ENCODE data around the gene TSPAN18. TPM values are rescaled to one million over a fixed set of nuclear protein-coding genes. Genes with fewer than 3 reads are reported as not detected.

TSPAN18 gene
- total RNA-seq, 4 donors from 2014 or later = 2.2 to 18.1 (median 3.4) TPM

DNA sequence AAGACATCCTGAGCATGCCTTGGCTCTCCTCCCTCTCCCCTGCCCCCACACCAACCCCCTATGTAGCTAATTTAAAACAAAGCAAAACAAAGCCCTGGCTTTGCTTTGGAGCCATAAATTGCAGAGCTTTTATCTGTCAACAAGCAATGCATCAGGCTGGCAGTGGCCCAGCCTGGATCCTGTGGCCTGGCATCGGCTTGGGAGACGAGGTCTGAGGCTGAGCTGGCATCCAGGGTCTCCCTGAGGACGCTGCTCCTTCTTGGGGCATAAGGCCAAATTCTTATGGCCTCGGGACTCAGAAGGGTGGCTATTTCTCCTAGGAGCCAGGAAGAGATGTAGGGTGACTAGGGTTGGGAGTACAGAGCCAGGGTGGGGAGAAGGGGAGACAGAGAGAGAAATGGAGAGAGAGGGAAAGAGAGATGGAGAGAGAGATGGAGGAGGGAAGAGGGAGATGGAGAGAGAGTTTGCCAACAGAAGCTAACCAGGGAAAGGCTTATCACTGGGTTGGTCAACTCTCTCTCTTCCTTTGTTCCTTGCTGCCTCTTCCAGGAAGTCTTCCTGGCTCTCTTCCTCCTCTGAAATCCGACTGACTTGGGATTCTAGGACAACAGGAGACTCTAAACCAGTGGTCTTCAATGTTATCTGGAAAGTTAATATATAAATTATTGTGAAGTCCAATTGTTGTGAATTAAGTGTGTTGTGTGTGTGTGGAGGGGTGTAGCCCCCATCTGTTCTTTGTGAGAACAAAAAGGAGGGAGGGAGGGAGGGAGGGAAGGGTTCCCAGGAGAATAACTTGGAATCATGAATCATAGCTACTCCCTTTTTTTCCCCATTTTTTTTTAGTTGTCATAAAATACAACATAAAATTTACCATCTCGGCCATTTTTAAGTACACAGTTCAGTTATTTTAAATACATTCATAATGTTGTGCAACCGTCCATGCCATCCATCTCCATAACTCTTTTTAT is 29.1 kb downstream of the TSPAN18 start:
- DNase-seq (ENCODE audit: low spot score) = no peak
- TF ChIP-seq, protein P1, sequence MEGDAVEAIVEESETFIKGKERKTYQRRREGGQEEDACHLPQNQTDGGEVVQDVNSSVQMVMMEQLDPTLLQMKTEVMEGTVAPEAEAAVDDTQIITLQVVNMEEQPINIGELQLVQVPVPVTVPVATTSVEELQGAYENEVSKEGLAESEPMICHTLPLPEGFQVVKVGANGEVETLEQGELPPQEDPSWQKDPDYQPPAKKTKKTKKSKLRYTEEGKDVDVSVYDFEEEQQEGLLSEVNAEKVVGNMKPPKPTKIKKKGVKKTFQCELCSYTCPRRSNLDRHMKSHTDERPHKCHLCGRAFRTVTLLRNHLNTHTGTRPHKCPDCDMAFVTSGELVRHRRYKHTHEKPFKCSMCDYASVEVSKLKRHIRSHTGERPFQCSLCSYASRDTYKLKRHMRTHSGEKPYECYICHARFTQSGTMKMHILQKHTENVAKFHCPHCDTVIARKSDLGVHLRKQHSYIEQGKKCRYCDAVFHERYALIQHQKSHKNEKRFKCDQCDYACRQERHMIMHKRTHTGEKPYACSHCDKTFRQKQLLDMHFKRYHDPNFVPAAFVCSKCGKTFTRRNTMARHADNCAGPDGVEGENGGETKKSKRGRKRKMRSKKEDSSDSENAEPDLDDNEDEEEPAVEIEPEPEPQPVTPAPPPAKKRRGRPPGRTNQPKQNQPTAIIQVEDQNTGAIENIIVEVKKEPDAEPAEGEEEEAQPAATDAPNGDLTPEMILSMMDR (IDR thresholded peaks at IDR 0.05) = no peak
- no peak for ATAC-seq (ENCODE audit: low FRiP score)

DNA sequence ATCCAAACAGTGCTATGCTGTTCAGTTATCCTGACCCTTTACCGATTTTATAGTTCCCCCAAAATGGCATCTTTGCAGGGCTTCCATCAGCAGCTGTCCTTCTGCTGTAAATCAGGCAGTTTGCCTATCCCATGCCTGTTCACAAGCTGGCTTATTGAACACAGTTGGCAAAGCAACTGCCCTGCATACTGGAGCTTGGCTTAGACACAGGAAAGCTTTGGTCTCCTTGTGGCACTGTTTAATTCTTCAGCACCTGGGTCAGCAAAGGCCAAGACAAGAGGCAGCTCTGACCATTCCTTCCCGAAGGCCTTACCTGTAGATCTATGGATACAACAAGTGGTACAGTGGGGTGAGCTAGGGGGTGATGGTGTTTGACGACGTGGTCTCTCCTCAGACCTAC is 32.2 kb downstream of the TSPAN18 start:
- no peak for ATAC-seq (ENCODE audit: low FRiP score)
- TF ChIP-seq, protein P1 (IDR thresholded peaks at IDR 0.05) = no peak
- no peak for DNase-seq (ENCODE audit: low spot score)

GRCh38 chr11:44759743-44760476 is 33.1 kb downstream of the TSPAN18 start:
- TF ChIP-seq, protein P1 (IDR thresholded peaks at IDR 0.05) = no peak
- no peak for DNase-seq (ENCODE audit: low spot score)
- no peak for ATAC-seq (ENCODE audit: low FRiP score)

DNA sequence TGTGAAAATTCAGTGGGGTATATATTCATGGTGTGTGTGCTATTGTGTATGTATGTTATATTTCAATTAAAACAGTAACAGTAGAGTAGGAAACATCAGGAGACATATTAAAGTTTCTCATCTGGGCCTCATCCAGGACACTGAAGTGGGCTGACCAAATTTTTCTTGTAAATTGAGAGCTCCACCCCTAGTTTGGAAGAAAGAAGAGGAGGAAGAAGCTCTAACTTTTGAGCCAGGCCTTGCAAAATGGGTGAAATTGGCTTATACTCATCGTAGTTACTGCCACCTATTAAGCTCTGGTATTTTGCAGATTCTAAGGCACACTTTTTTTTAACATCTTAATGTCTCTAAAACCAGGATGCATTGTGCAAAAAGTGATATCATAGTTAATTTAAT is 33.7 kb downstream of the TSPAN18 start:
- TF ChIP-seq, protein P1 (IDR thresholded peaks at IDR 0.05) = no peak
- DNase-seq (ENCODE audit: low spot score) = no peak
- peak; percentile 54 for ATAC-seq (ENCODE audit: low FRiP score)

DNA sequence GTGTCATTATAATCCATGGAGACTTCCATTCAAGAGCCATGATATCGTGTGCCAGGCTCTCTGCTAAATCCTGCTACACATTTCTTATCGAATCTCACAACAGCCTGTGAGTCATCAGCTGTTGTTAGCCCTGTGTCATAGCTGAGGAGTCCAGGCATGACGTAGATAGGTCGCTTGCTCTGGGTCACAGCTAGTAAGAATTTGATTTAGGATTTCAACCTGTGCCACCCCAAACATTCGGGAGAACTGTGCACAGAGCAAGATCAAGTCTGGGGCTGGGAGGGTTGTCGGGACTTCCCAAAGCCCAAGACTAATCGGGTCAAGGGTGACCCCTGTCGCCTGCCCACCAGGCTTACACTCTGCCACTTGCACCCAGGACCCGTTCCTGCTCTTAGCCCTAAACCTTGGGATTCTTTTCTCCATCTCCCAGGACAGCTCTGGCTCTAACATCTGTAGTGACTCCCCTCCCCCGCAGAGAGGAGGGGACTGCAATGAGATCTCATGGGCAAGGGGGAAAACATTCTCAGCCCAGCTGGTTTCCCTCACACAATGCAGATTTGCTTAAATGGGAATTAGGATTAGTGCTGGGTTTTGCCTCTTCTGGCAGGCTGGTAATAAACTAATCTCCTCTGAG is 34.3 kb downstream of the TSPAN18 start:
- DNase-seq (ENCODE audit: low spot score) (no peak), ATAC-seq (ENCODE audit: low FRiP score) (peak; percentile 79)
- TF ChIP-seq, protein P1 (IDR thresholded peaks at IDR 0.05) = no peak

DNA sequence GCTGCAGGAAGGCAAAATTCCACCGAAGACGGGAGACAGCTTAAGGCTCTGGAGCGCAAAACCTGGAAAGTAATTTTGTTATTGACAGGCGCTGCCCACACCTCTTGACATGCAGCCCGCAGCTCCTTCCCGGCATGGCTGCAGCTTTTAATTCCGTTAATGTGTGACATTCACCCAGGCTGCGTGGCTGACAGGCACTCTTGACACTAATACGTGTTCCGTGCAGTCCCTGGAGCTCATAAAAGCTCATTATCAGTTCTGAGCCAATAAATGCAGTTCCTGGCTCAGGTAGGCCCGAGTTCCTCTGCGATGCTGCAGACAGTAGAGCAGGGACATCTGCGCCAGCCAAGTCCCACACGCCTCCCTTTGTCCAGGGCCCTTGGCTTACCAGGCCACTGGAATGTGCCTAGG is 34.8 kb downstream of the TSPAN18 start:
- DNase-seq (ENCODE audit: low spot score) = no peak
- TF ChIP-seq, protein P1 (IDR thresholded peaks at IDR 0.05) = no peak
- ATAC-seq (ENCODE audit: low FRiP score) = no peak

Data from omental fat pad (tissue), 4 donors.